Superior temporal gyrus (tissue), 1 donor: Measurements from ENCODE around the gene VRTN.

Experiments used
- DNase-seq: peaks from one replicate; pipeline ENCODE4 v3.0.0-alpha.2; 2016; ENCODE audit errors: extremely low spot score

The VRTN gene

DNA sequence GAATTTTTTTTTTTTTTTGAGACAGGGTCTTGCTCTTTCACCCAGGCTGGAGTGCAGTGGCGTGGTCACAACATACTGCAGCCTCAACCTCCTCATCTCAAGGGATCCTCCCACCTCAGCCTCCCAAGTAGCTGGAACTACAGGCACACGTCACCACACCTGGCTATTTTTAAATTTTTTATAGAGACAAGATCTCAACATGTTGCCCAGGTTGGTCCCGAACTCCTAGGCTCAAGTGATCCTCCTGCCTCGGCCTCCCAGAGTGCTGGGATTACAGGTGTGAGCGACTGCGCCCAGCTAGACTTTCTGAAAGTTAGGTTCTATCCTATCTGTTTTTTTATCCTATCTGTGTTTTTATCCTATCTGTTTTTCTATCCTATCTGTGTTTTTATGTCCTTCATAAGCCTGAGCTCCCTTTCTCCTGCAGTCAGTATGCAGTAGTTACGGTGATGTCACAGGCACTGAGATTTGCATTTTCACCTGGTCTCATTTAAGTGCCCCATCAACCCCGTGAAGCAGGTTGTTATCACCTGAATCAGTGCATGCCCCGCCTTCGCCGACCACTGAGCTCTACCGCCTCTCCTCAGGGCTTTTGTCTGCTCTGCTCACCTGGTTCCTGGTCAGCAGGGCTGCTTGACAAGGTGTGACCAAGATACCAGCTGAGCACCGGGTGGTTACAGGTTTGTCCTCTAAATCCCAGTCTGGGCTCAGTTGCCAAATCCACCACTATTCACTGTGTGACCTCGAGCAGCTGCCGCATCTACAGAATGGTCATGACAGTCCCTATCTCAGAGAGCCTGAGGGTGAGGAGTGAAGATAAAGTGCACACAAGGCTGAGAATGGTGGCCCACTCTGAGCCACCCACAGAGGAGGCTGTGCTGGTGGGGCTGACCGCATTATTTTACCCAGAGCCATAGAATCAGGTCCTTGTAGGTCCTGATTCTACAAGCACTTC lies 44.6 kb downstream of the VRTN start:
- DNase-seq, result no peak

DNA sequence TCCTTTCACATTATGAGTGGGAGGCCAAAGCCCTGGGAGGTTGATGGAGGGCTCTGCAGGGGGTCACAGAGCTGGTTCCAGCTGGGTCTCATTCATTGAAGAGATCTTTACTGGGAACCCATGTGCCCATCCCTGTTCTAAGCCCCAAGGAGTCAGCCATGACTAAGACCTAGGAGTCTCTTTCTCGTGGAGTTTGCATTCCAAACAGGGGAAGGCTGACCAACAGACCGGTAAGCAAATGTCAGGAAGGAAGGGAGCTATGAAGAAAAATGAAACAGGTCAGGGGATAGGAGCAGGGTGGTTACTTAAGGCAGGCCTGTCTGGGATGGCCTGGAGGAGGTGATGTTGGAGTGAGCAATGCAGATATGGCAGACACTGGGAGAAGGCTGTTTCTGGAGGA lies 46.3 kb downstream of the VRTN start:
- DNase-seq, result no peak

- DNase-seq, result no peak
Measured at GRCh38 chr14:74395094-74395493, 46.8 kb downstream of the VRTN start.

GRCh38 chr14:74400031-74400685 lies 51.9 kb downstream of the VRTN start:
- DNase-seq, result no peak

GRCh38 chr14:74400919-74401503 lies 52.7 kb downstream of the VRTN start:
- DNase-seq, result no peak

DNA sequence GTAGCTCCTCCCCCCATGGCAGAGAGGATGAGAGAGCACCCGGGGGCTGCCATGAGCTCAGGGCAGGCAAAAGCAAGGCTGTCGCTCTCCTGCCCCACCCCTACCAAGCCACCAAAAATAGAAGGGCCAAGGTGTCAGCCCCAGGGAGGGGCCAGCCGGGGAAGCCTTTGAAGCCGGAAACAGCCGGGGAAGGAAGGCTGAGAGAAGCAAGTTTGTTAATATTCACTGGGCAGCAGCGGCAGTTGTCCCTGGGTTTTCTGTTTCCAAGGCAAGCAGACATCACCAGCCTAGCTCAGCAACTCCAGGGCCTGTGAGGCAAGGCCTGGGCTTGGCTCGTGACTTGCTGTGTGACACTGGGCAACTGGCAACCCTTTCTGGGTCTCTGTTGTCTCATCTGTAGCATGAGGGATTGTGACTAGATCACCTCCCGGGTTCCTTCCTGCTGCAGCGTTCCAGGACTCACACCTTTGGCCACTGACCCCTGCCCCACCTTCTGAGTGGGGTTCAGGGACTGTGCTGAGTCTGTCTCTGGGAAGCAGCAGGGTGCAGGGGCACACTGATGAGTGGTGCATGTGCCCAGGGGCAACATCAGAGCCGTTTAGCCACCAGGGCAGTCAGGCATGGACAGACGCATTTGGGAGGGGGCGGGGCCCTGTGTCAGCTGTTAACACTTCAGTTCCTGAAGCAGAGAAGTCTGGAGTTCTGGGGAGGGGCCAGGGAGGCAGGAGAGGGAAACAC lies 53.4 kb downstream of the VRTN start:
- DNase-seq, result no peak

GRCh38 chr14:74402401-74403251 lies 54.4 kb downstream of the VRTN start:
- DNase-seq, result no peak

- DNase-seq, result no peak
Measured at GRCh38 chr14:74403619-74404417, 55.5 kb downstream of the VRTN start.

DNA sequence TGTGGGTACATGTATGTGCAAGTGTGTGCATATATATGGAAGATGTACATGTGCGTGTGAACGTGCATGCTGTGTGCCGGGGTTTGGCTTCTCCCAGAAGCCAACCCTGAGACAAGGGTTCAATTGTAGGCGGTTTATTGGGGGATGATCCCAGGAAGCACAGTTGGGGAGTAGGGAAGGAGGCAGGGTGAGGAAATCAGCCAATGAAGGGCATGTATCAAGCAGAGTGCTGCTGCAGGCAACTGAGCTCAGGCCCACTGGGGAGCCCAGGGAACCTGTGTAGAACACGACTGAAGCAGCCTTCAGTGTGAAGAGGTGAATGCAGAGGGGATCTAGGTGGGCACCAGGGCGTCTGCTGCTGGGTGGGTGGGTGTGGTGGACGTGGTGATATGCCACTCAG lies 56.2 kb downstream of the VRTN start:
- no peak for DNase-seq

DNA sequence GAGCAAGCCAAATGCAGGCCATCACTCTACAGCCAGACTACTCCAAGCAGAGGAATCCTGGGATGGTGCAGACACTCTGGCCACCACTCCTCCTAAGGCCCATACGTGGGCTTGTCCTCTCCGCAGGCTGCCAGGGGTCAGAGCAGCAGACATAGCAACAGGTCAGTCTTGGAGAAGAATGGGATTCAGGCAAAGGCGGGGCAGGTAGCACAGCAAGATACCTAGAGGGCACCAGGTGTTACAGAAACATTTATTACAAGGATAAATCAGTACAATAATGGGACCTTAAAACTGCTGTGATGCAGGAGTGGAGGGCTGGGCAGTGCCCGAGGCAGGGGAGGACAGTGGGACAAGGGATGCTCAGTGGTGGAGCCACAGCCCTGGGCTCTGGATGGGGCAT lies 57.4 kb downstream of the VRTN start:
- no peak for DNase-seq

DNA sequence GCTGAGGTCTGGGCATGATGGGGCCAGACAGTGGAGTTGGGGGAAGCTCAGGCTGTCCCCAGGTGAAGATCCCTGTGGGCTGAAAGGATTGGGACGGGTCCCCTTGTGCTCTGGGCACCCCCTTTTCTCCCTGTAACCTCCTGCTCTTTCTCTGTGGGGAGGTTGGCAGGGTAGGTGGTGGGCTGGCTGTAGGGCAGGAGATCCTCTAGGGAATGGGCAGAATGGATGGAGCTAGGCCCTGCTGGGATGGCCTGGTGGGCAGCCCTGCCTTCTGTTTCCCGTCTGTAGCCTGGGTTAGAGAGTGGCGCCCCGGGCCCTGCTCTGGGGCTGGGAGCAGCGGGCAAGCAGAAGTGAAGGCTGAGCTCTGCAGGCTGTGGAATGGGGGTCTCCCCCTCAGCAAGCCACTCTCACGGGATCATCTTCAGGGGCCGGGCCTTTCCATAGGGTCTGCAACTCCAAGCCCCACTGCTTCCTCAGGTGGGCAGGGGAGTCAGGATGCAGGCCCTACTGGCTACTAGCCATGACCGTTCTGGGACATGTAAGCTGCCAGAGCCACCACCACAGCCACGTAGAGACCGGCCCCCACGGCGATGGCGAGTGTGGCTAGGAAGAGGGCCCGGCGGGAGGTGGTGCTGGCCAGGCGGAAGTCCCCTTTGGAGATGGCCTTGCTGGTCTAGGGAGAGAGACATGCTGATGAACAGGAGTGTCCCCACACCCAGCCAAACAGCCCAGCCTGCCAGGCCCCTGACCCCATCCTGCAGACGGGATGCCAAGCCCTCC lies 58.9 kb downstream of the VRTN start:
- no peak for DNase-seq

DNA sequence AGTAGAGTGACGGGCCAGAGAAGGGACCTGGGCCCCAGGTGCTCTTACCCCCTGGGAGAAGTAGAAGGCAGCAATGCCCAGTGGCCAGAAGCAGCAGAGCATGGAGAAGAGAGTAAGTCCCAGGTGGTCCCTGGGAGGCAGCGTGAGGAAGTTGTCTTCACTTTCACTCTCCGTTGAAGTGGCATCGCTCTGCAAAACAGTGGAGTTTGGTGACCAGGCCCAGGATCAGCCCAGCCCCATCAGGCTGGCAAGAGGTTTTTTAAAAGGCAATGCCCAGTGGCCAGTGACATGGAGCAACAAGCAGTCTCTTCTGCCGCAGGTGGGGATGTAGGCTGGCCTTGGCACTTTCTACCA lies 59.5 kb downstream of the VRTN start:
- no peak for DNase-seq

GRCh38 chr14:74408870-74409269 lies 60.6 kb downstream of the VRTN start:
- DNase-seq, result no peak

- no peak for DNase-seq
Measured at GRCh38 chr14:74409441-74409840, 61.2 kb downstream of the VRTN start.
